ENCODE data around the gene PGRMC2.
"Not testable (repeated sequence)": the region's sequence is repeated elsewhere in the genome, so short reads cannot be mapped to it uniquely, and the experiment has no call there.

PGRMC2 gene

DNA sequence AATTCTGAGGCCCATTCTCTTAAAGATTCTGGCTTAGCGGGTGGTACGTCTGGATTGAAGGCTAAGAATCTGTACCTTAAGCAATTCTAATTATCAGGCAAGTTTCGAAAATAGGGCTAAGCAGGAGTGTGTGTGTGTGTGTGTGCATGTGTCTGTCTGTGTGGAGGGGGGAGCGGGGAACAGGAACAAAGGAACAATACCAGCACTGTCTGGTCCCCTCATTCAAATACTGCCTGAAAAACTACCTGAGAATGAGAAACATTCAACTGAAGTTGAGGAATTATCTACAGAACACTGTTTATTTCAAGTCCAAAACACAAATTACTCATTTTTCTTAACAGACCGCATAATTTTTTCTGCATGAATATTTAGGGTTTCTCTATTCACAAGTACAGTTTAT is 18.6 kb downstream of the PGRMC2 start:
- no peak for DNase-seq (ENCODE audit: low read depth in 2 of 3, low spot score in 2 of 3)

DNA sequence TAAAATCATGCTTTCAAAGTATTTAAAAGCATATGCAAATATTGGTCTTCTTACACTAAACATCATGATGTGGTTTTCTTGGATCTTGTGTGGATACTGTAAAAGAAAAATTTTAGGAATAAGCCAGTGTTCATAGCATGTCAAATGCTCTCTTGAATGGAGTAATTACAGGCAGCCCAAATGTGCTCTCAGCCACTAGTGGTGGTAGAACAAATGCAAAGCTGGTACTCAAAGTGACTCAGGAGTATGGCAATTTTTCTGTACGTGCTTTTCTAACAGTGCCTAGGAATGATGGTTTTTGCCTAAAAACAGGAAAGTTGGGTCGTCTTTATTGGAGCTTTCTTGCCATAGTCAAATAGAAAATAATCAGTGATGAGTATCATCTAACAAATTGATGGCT is 19.9 kb downstream of the PGRMC2 start:
- no peak for DNase-seq (ENCODE audit: low read depth in 2 of 3, low spot score in 2 of 3)

DNA sequence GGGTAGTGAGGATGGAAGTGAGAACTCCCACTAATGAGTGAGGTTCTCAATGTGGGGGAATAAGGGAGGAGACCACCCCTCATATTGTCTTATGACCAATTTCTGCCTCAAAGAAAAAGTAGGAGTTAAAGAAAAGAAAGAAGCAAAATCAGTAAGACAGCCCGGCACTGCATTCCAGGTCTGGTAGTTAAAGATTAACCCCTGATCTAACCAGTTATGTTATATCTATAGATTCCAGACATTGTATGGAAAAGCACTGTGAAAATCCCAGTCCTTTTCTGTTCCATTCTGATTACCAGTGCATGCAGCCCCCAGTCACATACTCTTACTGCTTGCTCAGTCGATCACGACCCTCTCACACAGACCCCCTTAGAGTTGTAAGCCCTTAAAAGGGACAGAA is 20.4 kb downstream of the PGRMC2 start:
- DNase-seq (ENCODE audit: low read depth in 2 of 3, low spot score in 2 of 3), result not testable (repeated sequence)

DNA sequence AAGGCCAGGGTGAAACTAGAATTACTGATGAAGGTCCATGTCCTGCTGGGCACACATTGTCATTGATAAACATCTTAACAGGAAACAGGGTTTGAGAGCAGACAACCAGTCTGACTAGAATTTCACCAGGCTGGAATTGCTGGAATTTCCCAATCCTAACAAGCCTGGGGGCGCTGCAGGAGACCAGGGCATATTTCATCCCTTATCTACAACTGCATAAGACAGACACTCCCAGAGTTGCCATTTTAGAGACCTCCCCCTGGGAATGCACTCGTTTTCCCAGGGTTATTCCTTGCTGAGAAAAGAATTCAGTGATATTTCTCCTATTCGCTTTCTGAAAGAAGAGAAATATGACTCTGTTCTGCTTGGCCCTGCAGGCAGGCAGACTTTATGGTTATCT is 22.1 kb downstream of the PGRMC2 start:
- DNase-seq (ENCODE audit: low read depth in 2 of 3, low spot score in 2 of 3), result not testable (repeated sequence)

DNA sequence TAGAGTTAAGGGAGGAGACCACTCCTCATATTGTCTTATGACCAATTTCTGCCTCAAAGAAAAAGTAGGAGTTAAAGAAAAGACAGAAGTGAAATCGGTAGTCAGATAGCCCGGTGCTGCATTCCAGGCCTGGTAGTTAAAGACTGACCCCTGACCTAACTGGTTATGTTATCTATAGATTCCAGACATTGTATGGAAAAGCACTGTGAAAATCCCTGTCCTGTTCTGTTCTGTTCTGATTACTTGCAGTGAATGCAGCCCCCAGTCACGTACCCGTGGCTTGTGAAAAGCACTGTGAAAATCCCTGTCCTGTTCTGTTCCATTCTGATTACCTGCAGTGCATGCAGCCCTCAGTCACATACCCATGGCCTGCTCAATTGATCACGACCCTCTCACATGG is 27.7 kb downstream of the PGRMC2 start:
- DNase-seq (ENCODE audit: low read depth in 2 of 3, low spot score in 2 of 3), result not testable (repeated sequence)

DNA sequence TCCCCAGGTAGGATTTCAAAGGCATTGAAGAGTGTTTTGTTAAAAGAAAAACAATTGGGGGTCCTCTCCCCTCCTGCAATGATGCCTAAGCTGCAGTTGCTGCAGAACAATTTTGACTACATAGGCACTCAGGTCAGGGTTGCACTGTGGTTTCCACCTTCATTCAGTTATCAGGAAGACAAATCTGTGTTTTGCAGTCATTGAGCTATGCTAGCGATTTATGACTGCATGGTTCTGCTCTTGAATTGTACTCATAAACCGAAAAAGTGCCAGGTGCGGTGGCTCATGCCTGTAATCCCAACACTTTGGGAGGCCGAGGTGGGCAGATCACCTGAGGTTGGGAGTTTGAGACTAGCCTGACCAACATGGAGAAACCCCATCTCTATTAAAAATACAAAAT is 29.4 kb downstream of the PGRMC2 start:
- not testable (repeated sequence) for DNase-seq (ENCODE audit: low read depth in 2 of 3, low spot score in 2 of 3)

DNA sequence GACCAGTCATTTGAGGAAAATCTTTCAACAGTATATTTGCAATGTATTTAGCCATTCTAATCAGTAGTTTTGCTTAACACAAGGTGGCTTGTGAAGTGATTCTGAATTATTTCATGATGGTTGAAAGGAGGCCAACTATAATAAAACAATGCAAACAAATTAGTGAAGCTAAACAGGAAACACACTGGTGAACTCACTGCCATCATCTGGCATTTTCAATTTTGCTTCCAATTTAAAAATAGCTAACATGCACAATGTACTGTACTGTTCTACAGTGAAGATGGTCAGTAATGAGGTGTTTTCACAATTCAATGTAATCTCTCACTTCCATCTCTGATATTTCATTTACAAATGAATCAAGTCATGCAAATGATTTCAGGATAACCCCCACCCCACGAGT is 31.1 kb downstream of the PGRMC2 start:
- DNase-seq (ENCODE audit: low read depth in 2 of 3, low spot score in 2 of 3), result no peak

DNA sequence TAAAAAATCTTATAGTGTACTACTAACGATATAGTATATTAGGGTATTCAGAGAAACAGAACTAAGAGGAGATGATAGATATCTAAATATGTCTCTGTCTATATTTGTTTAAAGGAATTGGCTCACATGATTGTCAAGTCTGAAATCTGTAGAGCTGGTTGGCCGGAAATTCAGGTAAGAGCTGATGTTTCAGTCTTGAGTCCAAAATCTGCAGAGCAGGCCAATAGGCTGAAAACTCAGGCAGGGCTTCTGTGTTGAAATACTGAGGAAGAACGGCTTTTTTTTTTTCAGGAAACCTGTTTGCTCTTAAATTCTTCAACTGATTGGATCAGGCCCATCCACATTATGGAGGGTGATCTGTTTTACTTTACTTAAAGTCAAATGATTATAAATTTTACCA is 31.7 kb downstream of the PGRMC2 start:
- DNase-seq (ENCODE audit: low read depth in 2 of 3, low spot score in 2 of 3), result no peak

DNA sequence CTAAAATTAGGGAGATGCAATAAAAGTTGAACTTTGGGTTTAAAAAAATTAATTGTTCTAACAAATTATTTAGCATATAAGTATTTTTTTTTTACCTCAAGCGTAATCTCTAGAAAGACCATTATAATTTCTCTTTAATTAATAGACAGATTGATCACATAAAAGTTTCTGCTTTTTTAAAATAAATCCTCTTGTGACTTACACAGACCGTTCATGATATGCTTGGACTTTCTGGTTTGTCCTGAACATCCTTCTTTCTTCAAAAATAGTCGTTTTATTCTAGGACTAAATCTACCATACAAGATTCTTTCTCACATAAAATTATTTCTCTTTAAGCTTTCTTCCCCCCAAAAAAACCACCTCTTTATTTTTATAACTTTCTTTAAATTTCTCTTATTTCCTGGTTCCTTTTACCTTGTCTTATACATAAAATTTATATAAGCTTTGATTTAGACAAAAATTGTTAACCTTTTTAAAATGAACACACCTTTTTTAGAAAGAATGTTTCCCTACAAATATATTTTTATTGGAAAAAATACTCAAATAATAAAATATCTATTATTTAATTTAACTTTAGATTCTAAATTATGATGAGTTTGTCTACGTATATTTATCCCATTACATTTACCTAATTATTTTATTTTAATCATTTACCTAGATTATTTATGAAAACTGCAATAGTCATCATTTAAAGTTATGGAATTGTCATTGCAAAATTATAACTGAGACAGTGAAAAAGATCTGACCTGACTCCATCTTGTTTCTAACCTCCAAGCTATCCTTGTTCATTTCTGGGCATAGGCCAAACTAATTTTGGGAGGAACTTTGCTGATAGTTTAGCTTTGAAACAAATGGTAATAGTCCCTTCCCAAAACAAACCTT is 37.6 kb downstream of the PGRMC2 start:
- DNase-seq (ENCODE audit: low read depth in 2 of 3, low spot score in 2 of 3), result no peak

DNA sequence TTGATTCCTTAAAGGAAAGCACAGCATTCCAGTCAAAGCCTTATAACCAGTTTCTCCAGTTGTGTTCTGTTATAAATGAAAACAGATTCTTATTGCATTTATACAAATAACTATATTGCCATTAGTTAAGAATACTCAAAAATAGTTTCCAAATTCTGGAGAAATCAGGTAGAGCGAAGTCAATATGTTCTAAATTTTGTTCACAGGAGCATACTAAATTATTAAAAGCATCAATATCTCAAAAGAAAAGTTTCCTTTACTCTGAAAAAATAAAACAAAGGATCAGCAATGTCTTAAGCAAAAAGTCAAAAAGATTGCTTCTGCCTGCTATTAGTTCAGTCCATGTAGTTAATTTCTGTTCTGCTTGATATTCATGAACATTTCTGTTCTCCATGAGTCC is 39.7 kb downstream of the PGRMC2 start:
- no peak for DNase-seq (ENCODE audit: low read depth in 2 of 3, low spot score in 2 of 3)

DNA sequence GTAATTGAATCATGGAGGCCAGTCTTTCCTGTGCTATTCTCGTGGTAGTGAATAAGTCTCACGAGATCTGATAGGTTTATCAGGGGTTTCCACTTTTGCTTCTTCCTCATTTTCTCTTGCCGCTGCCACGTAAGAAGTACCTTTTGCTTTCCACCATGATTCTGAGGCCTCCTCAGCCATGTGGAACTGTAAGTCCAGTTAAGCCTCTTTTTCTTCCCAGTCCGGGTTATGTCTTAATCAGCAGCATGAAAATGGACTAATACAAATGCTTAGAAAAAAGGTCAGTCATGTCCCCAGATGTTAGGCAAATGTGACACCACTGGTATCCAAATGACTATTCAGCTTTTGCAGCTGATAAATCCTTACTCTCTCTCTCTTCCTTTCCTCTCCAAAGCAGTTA is 42.2 kb downstream of the PGRMC2 start:
- DNase-seq (ENCODE audit: low read depth in 2 of 3, low spot score in 2 of 3), result not testable (repeated sequence)

DNA sequence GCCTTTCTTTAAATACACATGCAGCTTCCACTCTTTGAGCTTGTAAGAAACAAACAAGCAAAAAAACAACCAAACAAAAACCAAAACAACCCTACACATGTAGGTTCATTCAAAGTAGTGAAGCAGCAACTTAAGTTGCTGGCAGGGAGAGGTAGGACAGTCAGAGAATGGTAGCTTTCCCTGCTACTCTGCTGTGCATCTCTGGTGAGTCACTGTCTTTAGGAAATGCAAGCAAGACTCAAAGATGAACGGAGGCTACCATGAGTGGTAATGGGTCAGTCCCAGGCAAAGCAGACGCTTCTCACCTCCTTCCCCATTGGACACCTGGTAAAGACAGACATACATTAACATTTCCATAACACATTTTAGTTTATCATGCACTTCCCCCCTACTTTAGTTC is 43.2 kb downstream of the PGRMC2 start:
- DNase-seq (ENCODE audit: low read depth in 2 of 3, low spot score in 2 of 3), result no peak

DNA sequence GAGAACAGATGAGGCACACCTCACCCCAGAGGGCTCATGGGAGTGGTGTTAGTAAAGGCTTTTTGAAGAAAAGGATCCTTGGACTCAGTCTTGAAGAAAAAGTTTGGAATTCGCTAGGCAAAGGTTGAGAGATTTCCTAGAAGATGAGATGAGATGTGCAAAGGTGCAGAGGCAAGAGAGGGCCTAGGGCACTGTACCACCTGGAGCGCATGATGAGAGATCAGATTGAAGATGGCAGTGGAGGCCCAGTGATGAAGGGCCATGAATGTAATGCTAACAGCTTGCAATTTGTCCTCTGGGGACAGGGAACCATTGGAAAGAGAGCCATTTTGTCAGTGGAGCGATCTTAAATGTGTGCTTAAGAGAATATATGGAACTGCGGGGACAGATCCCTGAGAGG is 45.0 kb downstream of the PGRMC2 start:
- DNase-seq (ENCODE audit: low read depth in 2 of 3, low spot score in 2 of 3), result no peak

DNA sequence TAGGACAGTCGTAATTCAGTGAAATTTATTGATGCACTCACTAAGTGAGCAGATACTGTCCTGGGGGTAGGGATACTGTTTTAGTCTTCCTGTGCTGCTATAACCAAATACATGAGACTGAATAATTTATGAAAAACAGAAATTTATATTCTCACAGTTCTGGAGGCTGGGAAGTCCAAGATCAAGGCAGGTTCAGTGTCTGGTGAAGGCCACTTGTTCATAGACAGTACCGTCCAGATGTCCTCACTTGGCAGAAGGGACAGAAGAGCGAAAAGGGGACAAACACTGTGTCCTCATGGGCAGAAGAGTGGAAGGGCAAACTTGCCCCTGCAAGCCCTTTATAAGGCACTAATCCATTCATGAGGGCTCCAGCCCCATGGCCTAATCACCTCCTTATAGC is 45.6 kb downstream of the PGRMC2 start:
- no peak for DNase-seq (ENCODE audit: low read depth in 2 of 3, low spot score in 2 of 3)

DNA sequence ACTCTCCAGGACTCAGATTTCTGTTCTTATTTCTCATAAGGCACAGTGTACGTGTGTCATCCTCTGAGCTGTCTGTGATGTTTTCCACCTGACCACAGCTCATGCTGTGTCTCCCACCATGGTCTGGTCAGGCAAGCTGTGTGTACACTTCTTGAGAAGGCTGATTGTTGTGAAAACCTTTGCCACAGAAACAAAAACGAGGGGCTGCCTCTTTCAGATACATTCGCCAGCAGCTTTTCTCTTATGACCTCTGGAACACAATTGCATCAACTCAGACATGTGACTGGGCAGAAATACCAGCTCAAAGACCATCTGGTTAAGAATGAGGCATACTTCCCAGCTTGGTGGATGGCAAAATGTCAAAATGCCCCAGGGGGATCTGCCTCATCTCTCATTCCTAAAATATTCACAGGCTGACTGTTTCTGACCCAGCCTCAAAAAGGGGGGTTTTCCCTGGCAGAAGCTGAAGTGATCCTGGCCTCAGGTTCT is 46.1 kb downstream of the PGRMC2 start:
- no peak for DNase-seq (ENCODE audit: low read depth in 2 of 3, low spot score in 2 of 3)

DNA sequence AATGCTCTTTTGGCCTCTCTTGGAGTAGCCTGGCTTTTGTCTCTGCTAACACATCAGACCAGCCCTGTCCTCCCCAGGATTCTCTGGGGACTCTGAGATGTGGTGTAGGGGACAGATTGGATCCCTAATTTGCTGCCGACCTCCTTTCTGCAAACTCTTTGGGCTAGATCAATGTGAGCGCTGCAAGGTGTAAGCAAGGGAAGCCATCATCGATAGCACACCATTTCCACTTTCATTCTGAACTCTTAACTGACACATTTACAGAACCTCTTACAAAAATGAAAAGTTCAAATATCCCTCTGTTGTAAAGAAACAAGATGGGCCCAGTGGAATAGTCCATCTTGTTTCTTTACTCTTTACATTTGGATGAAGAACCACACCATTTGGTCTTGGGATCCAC is 46.6 kb downstream of the PGRMC2 start:
- no peak for DNase-seq (ENCODE audit: low read depth in 2 of 3, low spot score in 2 of 3)

DNA sequence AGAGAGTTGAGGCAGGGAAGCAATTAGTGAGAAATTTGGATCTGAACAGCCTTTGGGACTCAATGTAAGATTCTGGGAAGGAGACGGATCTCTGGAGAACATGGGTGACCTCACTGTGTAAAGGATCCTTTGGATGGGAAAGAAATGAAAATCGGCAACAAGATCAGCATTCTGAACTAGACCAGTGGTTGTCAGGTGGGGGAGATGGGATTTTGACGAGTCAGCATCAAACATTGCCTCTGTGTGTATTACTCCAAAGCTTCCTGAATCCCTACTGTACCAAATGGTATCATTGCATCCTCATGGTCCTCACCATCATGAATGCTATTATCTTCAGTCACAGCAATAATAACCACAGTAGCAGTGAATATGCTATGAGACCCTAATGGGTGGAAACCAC is 52.8 kb downstream of the PGRMC2 start:
- DNase-seq (ENCODE audit: low read depth in 2 of 3, low spot score in 2 of 3), result no peak

DNA sequence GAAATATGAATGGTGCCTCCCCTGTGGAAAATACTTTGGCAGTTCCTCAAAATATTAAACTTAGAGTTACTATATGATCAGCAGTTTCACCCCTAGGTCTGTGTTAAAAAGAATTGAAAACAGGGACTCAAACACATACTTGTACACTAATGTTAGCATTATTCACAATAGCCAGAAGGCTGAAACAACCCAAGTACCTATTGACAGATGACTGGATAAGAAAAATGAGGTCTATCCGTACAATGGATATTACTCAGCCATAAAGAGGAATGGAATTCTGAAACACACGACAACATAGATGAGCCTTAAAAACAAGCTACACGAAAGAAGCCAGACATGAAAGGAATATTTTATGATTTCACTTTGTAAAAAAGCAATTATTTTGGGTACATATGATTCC is 54.9 kb downstream of the PGRMC2 start:
- DNase-seq (ENCODE audit: low read depth in 2 of 3, low spot score in 2 of 3), result no peak

DNA sequence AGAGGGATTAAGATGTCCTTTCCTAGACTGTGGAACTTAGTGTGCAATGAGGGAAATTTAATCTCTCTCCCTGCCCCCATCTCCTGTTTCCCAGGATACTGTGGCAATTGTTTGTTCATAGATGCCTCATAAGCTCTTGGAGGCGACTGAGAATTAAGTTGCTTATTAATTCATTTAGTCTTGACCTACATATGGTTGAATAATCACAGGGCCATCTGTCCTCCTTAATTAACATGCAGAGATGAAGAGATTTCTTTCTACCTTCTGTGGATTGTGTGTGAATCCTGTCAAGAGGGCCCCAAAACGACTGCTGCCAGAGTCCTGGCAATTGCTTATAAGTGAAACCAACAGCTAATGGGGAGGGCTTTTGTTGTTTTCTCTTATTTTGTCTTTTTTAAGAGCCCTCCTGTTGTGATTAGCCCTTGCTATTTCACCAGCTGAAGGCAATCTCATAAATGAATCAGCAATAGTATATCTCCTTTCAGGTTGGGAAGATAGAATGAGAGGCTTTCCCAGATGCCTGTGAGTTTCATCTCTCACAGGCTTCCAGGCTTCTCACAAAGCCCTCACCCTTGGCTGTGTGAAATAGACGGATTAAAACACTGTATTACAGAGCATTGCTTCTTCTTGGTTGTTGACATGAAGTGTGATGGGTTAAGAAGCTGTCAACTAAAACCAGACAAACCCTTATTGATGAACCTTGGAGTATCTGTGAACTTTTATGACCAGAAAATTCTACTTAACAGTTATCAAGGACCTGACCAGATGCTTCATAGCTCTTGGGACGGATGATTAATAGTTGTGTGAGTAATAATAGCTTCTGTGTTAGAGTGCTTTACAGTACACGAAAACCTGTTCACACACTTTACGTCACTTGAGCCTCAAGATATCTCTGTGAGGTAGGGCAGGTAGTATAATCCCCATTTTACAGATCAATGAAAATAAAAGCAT is 58.5 kb downstream of the PGRMC2 start:
- no peak for DNase-seq (ENCODE audit: low read depth in 2 of 3, low spot score in 2 of 3)

DNA sequence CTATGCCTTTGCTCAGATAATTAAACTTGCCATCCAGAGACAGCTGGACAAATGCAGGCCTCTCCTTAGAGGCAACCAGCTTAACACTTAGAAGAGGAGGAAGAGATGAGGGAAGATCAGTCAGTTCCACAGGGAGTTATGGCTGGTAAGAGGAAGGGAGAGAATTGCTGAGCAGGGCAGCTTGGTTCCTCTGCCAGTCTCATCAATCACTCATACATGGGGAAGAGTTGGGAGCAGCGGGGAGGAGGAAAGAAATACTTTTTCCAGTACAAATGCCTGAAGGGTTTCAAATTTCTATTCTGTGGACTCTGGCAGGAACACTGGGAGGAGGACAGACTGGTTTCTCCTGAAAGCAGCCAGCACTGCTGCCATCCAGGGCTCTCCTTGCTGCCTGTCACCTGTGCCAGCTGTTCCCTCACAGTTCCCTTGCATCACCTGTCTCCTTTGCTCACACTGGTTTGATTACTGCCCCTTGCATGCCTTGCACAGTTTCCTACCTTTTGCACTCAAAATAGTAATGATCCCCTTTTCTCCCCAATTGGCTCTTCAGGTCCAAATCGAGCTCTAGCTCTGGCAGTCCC is 59.5 kb downstream of the PGRMC2 start:
- no peak for DNase-seq (ENCODE audit: low read depth in 2 of 3, low spot score in 2 of 3)

DNA sequence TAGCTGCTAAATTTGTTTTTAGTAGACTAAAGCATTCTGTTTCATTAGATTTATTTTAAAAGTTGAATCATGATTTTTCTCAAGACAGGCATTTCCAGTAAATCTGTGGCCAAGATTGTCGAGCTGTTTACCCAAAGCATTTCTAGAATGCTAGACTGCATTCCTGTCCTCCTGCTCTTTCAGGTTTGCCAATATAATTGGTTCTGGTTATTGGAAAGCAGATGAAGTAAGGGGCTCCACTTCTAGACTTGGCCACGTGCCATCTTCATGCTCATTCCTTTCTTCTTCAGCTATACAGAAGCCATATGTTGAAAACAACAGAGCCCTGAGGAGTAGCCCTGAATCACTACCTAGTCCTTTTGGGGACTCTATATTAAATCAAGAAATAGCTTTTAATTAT is 62.5 kb downstream of the PGRMC2 start:
- DNase-seq (ENCODE audit: low read depth in 2 of 3, low spot score in 2 of 3), result no peak

DNA sequence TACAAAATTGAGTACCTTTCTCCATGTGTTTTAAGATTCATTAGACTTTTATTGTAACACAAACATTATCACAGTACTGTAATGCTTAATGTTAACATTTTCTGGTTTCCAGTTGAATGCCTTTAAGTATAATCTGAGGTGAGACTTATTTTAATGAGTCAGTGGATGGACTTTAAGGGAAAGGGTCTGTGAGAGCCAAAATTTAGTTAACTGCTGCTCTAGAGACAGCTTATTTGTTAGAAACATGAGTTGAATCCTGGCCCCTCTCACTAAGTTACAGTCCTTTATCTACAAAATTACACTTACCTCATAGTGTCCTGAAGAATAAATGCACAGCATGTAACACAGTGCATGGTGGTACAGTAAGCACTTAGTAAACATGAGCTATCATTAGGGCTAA is 66.0 kb downstream of the PGRMC2 start:
- DNase-seq (ENCODE audit: low read depth in 2 of 3, low spot score in 2 of 3), result no peak

All from activated CD8-positive, alpha-beta memory T cell treated with anti-CD3 and anti-CD28 coated beads for 48 hours (primary cell).